Activated CD8-positive, alpha-beta memory T cell treated with anti-CD3 and anti-CD28 coated beads, Interleukin-2, amount 10 ng/mL, durations not matched to agents 7 days and 5 days (primary cell): Measurements from ENCODE around the gene MYORG. TPM values are rescaled to one million over a fixed set of nuclear protein-coding genes. Genes with fewer than 3 reads are reported as not detected.

Experiments used
- ATAC-seq: fragments of 150-1000 bp; cut with Tn5 transposase; one replicate; pipeline ENCODE4 v1.10.0; 2021; ENCODE audit warnings: moderate library complexity
- CTCF ChIA-PET: fragments of 350-600 bp; sonication (Branson Sonifier 250); formaldehyde crosslinking; loops from one replicate; lab custom pipeline; 2021; ENCODE audit warnings: antibody characterized with exemption; lab: Charles Lee
- DNase-seq: peaks from one replicate; pipeline ENCODE4 v3.0.0-alpha.2; 2020
- H3K27ac Mint-ChIP-seq: one replicate; pipeline ENCODE4 v1.8.0; 2021; ENCODE audit warnings: mild to moderate bottlenecking, mixed read lengths
- H3K27me3 Mint-ChIP-seq: one replicate; pipeline ENCODE4 v1.8.0; 2021; ENCODE audit warnings: mixed read lengths
- H3K36me3 Mint-ChIP-seq: one replicate; pipeline ENCODE4 v1.8.0; 2021; ENCODE audit warnings: mild to moderate bottlenecking, mixed read lengths
- H3K4me1 Mint-ChIP-seq: one replicate; pipeline ENCODE4 v1.8.0; 2021; ENCODE audit warnings: mixed read lengths
- H3K4me3 Mint-ChIP-seq: one replicate; pipeline ENCODE4 v1.8.0; 2021; ENCODE audit warnings: mild to moderate bottlenecking, moderate library complexity, mixed read lengths
- H3K9me3 Mint-ChIP-seq: one replicate; pipeline ENCODE4 v1.8.0; 2022; ENCODE audit warnings: low read depth, mixed read lengths
- total RNA-seq, 2 experiments: library from RNA; stranded (reverse); gene quantifications; one replicate each; pipeline ENCODE4 v1.2.3, GENCODE V29; 2021

The MYORG gene
- total RNA-seq, result 1 to 10 TPM; 3.7 to 4.2 TPM

DNA sequence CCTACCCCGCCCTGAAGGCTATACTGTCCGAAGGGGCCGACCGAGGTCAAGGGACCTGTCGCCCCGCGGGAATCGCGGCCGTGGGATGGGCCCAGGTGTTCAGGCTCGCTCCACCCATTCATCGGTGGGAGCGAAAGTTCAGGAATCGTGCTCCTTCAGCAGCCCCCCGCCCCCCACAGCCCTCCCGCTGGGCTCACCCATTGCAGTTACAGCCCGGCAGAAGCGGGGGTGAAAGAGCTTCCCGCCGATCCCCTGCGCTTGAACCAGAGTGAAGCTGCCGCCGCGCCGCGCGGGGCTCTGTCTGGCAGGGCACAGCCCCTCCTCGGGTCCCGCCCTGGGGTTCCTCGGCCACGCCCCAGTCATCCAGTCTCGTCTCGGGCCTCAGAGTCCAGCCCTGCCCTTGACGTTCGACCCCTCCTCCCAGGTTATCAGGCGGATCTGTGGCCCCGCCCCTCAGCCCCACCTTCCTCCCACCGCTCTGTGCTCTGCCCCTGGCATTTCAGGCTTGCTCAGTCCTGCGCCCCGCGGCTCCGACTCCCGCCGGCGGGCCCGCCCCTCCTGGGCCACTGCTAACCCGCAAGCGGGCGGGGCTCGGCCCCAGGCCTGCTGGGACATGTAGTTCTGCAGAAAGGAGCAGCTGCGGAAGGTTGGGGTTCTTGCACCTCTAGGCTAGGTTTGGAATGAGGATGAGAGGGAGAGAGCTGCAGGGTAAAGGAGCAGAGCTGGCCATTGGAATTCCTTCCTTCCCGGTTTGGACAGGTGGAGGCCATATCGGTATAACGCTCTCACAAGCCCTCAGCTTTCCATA is at the start of gene MYORG:
MYORG (minus strand) TSS at position 303 of the 808 bp plus-strand sequence. CDS start 3,955 bp downstream, outside the sequence.
- Mint-ChIP-seq H3K9me3 (no peaks in the 10 kb centered on the region), H3K36me3 (peaks cover 8% of the 10 kb centered on the region), H3K27me3 (peaks cover 4% of the 10 kb centered on the region), H3K4me3 (peak within 1 kb of the TSS; percentile 83), H3K27ac (peak within 1 kb of the TSS; percentile 82), H3K4me1 (peaks cover 40% of the 10 kb centered on the region)
- DNase-seq (peak; percentile 99), ATAC-seq (peak; percentile 82)
- CTCF ChIA-PET, result interaction anchor here (0.7 to 9.7 kb wide), 13 partner anchors 13 to 540 kb away, joined by 3 to 143 read pairs (median 3); partner anchors contain the start of genes ARID3C and DCTN3

- Mint-ChIP-seq H3K4me3 (no peak overlapping the region), H3K27me3 (no peaks in the 10 kb centered on the region), H3K4me1 (no peaks in the 10 kb centered on the region), H3K36me3 (no peaks in the 10 kb centered on the region), H3K27ac (no peak overlapping the region), H3K9me3 (no peaks in the 10 kb centered on the region)
- CTCF ChIA-PET, result no interaction called here
- no peak for ATAC-seq
- no peak for DNase-seq
These were observed 43.2 kb upstream of the MYORG start for GRCh38 chr9:34419716-34420504.

- CTCF ChIA-PET, result interaction anchor here (1.1 to 1.3 kb wide), 2 partner anchors 45 to 174 kb away, joined by 3 read pairs; no protein-coding TSS in a partner anchor
- Mint-ChIP-seq H3K36me3 (no peaks in the 10 kb centered on the region), H3K4me3 (no peak overlapping the region), H3K9me3 (no peaks in the 10 kb centered on the region), H3K4me1 (no peaks in the 10 kb centered on the region), H3K27ac (no peak overlapping the region), H3K27me3 (no peaks in the 10 kb centered on the region)
- ATAC-seq, result no peak
- no peak for DNase-seq
These were observed 41.0 kb upstream of the MYORG start for GRCh38 chr9:34417734-34418133.

DNA sequence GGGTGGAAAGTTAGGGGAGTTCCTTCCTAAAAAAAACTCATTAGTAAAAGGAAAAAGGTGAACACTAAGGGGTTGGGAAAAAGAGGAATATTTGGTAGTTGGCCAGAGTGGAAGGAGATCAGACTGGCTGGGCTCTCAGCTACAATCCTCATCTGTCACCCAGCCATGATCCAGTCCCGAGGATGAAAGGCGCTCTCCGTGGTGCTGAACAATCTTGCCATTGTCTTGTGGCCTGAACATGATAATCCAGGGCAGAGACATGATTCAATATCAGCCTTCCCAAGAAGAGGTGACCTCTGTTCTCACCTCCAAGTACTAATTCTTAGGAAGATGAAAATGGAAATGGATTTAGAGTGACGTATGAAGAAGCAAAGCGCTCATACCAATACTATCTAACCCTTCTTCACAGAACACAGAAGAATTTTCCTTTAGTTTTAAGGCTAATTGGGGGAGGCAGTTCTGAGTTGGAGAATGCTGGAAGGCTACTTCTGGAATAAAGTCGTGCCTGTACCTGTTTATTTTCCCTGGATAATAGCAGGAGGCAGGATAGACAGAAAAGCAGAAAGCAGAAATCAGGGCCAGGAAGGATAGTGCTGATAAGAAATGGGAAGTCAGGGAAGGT is 36.6 kb upstream of the MYORG start:
- Mint-ChIP-seq H3K9me3 (no peaks in the 10 kb centered on the region), H3K27me3 (no peaks in the 10 kb centered on the region), H3K36me3 (no peaks in the 10 kb centered on the region), H3K4me3 (no peak overlapping the region), H3K27ac (no peak overlapping the region), H3K4me1 (no peaks in the 10 kb centered on the region)
- CTCF ChIA-PET, result interaction anchor here (0.7 to 2.8 kb wide), 3 partner anchors 9 to 178 kb away, joined by 3 to 13 read pairs (median 3); no protein-coding TSS in a partner anchor
- ATAC-seq (no peak), DNase-seq (peak; percentile 69)

- Mint-ChIP-seq H3K36me3 (no peaks in the 10 kb centered on the region), H3K27me3 (no peaks in the 10 kb centered on the region), H3K4me3 (no peak overlapping the region), H3K27ac (no peak overlapping the region), H3K4me1 (no peaks in the 10 kb centered on the region), H3K9me3 (no peaks in the 10 kb centered on the region)
- CTCF ChIA-PET, result interaction anchor here (0.7 to 2.8 kb wide), 2 partner anchors 8 to 90 kb away, joined by 3 to 13 read pairs; no protein-coding TSS in a partner anchor
- no peak for DNase-seq
- ATAC-seq, result no peak
These were observed 35.6 kb upstream of the MYORG start for GRCh38 chr9:34412336-34412735.

- Mint-ChIP-seq H3K27me3 (no peaks in the 10 kb centered on the region), H3K36me3 (no peaks in the 10 kb centered on the region), H3K27ac (no peak overlapping the region), H3K4me1 (no peaks in the 10 kb centered on the region), H3K4me3 (no peak overlapping the region), H3K9me3 (no peaks in the 10 kb centered on the region)
- ATAC-seq (no peak), DNase-seq (no peak)
- CTCF ChIA-PET, result interaction anchor here (1.0 kb wide), 1 partner anchor 29 kb away, joined by 4 read pairs; no protein-coding TSS in a partner anchor
These were observed 32.5 kb upstream of the MYORG start for GRCh38 chr9:34409154-34409553.

DNA sequence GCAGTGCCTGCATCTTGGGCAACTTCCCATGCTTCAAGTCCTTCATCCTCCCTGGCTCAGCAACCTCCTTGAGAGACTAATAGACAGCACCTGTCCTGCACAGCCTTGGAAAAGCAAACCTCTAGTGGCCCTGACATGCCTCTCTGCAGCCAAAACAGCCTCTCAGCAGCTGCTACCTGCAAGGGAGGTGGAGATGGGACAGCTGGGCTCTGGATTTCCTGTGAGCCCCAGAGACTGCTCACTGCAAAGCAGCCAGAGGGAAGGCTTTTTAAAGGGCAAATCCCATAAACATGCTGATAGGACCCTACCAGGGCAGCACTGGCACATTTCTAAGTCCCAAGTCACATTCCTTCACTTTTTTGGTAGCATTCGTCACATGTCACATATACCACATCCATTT is 31.5 kb upstream of the MYORG start:
- CTCF ChIA-PET, result no interaction called here
- H3K36me3 Mint-ChIP-seq, result no peaks in the 10 kb centered on the region
- no peaks in the 10 kb centered on the region for H3K4me1 Mint-ChIP-seq
- H3K27ac Mint-ChIP-seq, result no peak overlapping the region
- H3K4me3 Mint-ChIP-seq, result no peak overlapping the region
- H3K9me3 Mint-ChIP-seq, result no peaks in the 10 kb centered on the region
- no peaks in the 10 kb centered on the region for H3K27me3 Mint-ChIP-seq
- ATAC-seq, result no peak
- DNase-seq, result no peak

DNA sequence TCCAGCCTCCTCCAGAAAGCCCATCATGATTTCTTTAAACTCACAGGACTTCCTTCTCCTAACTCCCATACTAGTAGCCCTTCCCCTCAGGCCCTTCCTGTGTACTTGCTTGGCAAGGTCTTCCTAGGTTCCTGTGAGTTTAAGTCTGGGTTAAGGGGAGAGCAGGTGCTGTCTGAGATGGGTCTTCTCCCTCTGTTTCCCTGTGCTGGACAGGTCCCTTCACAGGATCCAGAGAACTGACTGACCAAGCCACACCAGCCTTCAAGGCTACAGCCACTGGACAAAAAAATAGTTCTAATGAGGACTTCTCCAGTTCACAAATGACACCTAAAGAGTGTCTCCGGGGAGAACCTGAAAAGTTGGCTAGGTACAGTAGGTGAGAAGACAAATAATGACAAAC is 29.5 kb upstream of the MYORG start:
- H3K27ac Mint-ChIP-seq, result no peak overlapping the region
- no peak for DNase-seq
- no peaks in the 10 kb centered on the region for H3K9me3 Mint-ChIP-seq
- H3K4me1 Mint-ChIP-seq, result no peaks in the 10 kb centered on the region
- no peak for ATAC-seq
- no peaks in the 10 kb centered on the region for H3K27me3 Mint-ChIP-seq
- no peak overlapping the region for H3K4me3 Mint-ChIP-seq
- no peaks in the 10 kb centered on the region for H3K36me3 Mint-ChIP-seq
- CTCF ChIA-PET, result no interaction called here

- H3K36me3 Mint-ChIP-seq, result no peaks in the 10 kb centered on the region
- DNase-seq, result no peak
- no peaks in the 10 kb centered on the region for H3K9me3 Mint-ChIP-seq
- H3K27ac Mint-ChIP-seq, result no peak overlapping the region
- CTCF ChIA-PET, result interaction anchor here (0.6 to 2.3 kb wide), 2 partner anchors 26 to 32 kb away, joined by 3 to 15 read pairs; no protein-coding TSS in a partner anchor
- H3K27me3 Mint-ChIP-seq, result no peaks in the 10 kb centered on the region
- ATAC-seq, result no peak
- H3K4me3 Mint-ChIP-seq, result no peak overlapping the region
- H3K4me1 Mint-ChIP-seq, result no peaks in the 10 kb centered on the region
These were observed 29.0 kb upstream of the MYORG start for GRCh38 chr9:34405719-34406118.

GRCh38 chr9:34403554-34404380 is 27.1 kb upstream of the MYORG start:
- no peaks in the 10 kb centered on the region for H3K9me3 Mint-ChIP-seq
- H3K27ac Mint-ChIP-seq, result no peak overlapping the region
- no peak overlapping the region for H3K4me3 Mint-ChIP-seq
- no peaks in the 10 kb centered on the region for H3K36me3 Mint-ChIP-seq
- CTCF ChIA-PET, result interaction anchor here (0.6 to 2.3 kb wide), 46 partner anchors 10 to 351 kb away, joined by 3 to 19 read pairs (median 4); partner anchors contain the start of genes DNAI1, ENHO, FAM219A and MYORG
- no peaks in the 10 kb centered on the region for H3K27me3 Mint-ChIP-seq
- DNase-seq (peak; percentile 67), ATAC-seq (no peak)
- H3K4me1 Mint-ChIP-seq, result no peaks in the 10 kb centered on the region

GRCh38 chr9:34400686-34401602 is 24.2 kb upstream of the MYORG start:
- DNase-seq (peak; percentile 34), ATAC-seq (no peak)
- CTCF ChIA-PET, result interaction anchor here (2.1 kb wide), 1 partner anchor 103 kb away, joined by 5 read pairs; no protein-coding TSS in a partner anchor
- no peaks in the 10 kb centered on the region for H3K27me3 Mint-ChIP-seq
- no peak overlapping the region for H3K27ac Mint-ChIP-seq
- no peak overlapping the region for H3K4me3 Mint-ChIP-seq
- H3K9me3 Mint-ChIP-seq, result no peaks in the 10 kb centered on the region
- no peaks in the 10 kb centered on the region for H3K36me3 Mint-ChIP-seq
- no peaks in the 10 kb centered on the region for H3K4me1 Mint-ChIP-seq
